Activated CD8-positive, alpha-beta memory T cell treated with anti-CD3 and anti-CD28 coated beads, Interleukin-2, amount 10 ng/mL, durations not matched to agents 7 days and 5 days (primary cell): ENCODE data around the gene NUDT4. TPM values are rescaled to one million over a fixed set of nuclear protein-coding genes. Genes with fewer than 3 reads are reported as not detected.
A peak's percentile ranks its signal among the peaks of the same experiment; 100 is the strongest.
"Not testable (repeated sequence)": the region's sequence is repeated elsewhere in the genome, so short reads cannot be mapped to it uniquely, and the experiment has no call there.

Experiments
- ATAC-seq: fragments of 150-1000 bp; cut with Tn5 transposase; one replicate; pipeline ENCODE4 v1.10.0; 2021; ENCODE audit warnings: moderate library complexity
- CTCF ChIA-PET: fragments of 350-600 bp; sonication (Branson Sonifier 250); formaldehyde crosslinking; loops from one replicate; lab custom pipeline; 2021; ENCODE audit warnings: antibody characterized with exemption; lab: Charles Lee
- DNase-seq: peaks from one replicate; pipeline ENCODE4 v3.0.0-alpha.2; 2020
- H3K27ac Mint-ChIP-seq: one replicate; pipeline ENCODE4 v1.8.0; 2021; ENCODE audit warnings: mild to moderate bottlenecking, mixed read lengths
- H3K27me3 Mint-ChIP-seq: one replicate; pipeline ENCODE4 v1.8.0; 2021; ENCODE audit warnings: mixed read lengths
- H3K36me3 Mint-ChIP-seq: one replicate; pipeline ENCODE4 v1.8.0; 2021; ENCODE audit warnings: mild to moderate bottlenecking, mixed read lengths
- H3K4me1 Mint-ChIP-seq: one replicate; pipeline ENCODE4 v1.8.0; 2021; ENCODE audit warnings: mixed read lengths
- H3K4me3 Mint-ChIP-seq: one replicate; pipeline ENCODE4 v1.8.0; 2021; ENCODE audit warnings: mild to moderate bottlenecking, moderate library complexity, mixed read lengths
- H3K9me3 Mint-ChIP-seq: one replicate; pipeline ENCODE4 v1.8.0; 2022; ENCODE audit warnings: low read depth, mixed read lengths
- total RNA-seq, 2 experiments: library from RNA; stranded (reverse); gene quantifications; one replicate each; pipeline ENCODE4 v1.2.3, GENCODE V29; 2021

NUDT4 gene
- total RNA-seq, 2 experiments from 2014 or later: 42.8 to 63.8 TPM

DNA sequence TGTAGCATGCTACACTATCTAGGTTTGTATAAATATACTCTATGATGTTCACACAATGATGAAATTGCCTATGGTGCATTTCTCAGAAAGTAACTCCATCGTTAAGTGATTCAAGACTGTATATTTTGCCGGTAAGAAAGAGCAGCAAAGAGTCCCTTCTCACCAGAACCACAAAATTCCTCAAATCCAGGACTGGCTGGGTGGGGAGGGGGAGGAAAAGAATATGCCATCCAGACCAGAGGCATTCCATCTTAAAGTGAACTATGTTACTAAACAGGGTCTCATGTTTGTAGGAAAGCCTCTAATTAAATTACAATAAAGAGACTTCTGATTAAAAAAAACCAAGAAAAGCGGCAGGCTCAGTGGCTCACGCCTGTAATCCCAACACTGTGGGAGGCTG, 52.6 kb downstream of the NUDT4 start:
- no peak for DNase-seq
- Mint-ChIP-seq H3K4me1 (peaks cover 59% of the 10 kb centered on the region), H3K36me3 (peaks cover 19% of the 10 kb centered on the region), H3K27ac (no peak overlapping the region), H3K27me3 (no peaks in the 10 kb centered on the region), H3K4me3 (no peak overlapping the region), H3K9me3 (no peaks in the 10 kb centered on the region)
- ATAC-seq: no peak
- CTCF ChIA-PET: interaction anchor here (1.0 to 9.7 kb wide), 3 partner anchors 11 to 12 kb away, joined by 3 to 52 read pairs (median 8); partner anchors contain the start of gene UBE2N

DNA sequence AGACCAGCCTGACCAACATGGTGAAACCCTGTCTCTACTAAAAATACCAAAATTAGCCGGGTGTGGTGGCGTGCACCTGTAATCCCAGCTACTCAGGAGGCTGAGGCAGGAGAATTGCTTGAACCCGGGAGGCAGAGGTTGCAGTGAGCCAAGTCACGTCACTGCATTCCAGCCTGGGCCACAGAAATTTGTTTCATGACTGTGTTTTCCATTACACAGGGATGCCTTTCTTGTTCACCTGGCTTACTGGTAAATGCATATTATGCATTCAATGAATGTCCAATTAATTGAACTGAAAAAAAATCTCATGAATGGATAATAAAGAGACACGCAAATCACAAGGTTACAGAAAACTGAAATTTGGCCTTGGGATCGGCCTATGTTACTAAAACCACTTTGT, 54.3 kb downstream of the NUDT4 start:
- DNase-seq, ATAC-seq, H3K4me3 Mint-ChIP-seq, H3K9me3 Mint-ChIP-seq, H3K27ac Mint-ChIP-seq, H3K27me3 Mint-ChIP-seq: not testable (repeated sequence)
- Mint-ChIP-seq H3K36me3 (peaks cover 19% of the 10 kb centered on the region), H3K4me1 (peaks cover 58% of the 10 kb centered on the region)
- CTCF ChIA-PET: interaction anchor here (9.7 kb wide), 1 partner anchor 12 kb away, joined by 52 read pairs; no protein-coding TSS in a partner anchor

DNA sequence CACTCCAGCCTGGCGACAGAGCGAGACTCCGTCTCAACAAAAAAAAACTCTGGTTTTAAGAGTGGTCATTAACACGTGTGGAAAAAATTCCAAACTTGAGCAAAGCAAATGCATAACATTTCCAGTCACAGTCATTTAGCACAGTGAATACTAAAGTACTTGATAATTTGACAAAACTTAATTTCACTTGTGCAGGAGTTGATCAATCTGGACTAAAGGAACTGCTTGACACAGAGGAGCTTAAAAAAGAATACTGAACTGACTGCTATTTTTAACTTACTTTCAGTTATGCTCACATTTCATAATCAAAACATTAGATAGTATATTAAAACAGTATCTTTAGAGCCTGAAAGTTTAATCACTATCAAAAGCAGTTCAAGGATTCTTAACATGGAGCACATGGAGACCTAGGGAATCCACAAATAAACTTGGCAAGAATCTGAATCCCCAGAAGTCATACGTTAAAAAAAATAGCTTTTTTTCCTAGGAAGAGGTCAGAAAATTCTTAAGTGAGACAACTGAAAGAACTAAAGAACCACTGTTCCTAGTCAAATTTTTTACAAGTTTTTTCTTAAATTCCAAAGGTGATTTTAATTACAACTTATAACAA, 56.6 kb downstream of the NUDT4 start:
- CTCF ChIA-PET: interaction anchor here (0.7 to 9.7 kb wide), 3 partner anchors 11 to 33 kb away, joined by 3 to 52 read pairs (median 5); partner anchors contain the start of gene MRPL42
- DNase-seq (no peak), ATAC-seq (no peak)
- H3K27me3 Mint-ChIP-seq: no peaks in the 10 kb centered on the region
- H3K36me3 Mint-ChIP-seq: peaks cover 13% of the 10 kb centered on the region
- H3K27ac Mint-ChIP-seq: no peak overlapping the region
- no peaks in the 10 kb centered on the region for H3K9me3 Mint-ChIP-seq
- peaks cover 68% of the 10 kb centered on the region for H3K4me1 Mint-ChIP-seq
- no peak overlapping the region for H3K4me3 Mint-ChIP-seq

DNA sequence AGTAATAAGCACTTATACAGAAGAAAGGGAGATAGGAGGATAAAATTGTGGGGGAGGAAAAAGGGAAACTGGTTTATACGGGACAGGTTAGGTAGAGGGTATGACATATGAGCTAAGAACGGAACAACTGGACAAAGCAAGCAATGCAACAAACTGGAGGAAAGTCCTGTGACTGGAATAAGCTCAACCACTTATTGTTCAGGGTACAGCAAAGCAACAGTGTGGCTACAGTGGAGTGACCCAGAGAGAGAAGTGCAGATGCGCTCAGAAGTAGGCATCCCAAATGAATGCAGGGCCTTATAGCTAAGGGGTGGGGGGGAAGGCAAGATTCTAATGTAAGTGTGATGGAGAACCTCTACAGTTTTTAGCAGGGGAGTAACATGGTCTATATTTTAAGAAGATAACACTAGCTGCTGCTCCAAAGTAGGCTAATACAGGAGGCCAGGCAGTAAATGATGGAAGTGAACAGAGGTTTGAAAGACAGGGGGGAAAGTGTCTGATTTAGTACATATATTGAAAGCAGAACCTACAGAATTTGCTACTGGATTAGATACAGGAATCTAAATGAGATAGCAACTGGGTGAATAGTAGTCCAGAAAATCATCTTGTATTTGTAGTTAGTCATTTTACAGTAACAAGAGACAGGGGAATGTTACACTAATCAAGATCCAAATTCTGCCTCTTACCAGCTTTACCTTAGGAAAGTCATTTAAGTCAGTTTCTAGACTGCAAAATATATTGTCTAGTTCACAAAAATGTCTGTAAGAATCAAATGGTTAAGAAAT, 60.7 kb downstream of the NUDT4 start:
- Mint-ChIP-seq H3K27me3 (no peaks in the 10 kb centered on the region), H3K36me3 (peaks cover 8% of the 10 kb centered on the region), H3K4me1 (peaks cover 67% of the 10 kb centered on the region), H3K9me3 (no peaks in the 10 kb centered on the region), H3K4me3 (peak overlapping the region; percentile 97), H3K27ac (peak overlapping the region; percentile 50)
- no peak for ATAC-seq
- CTCF ChIA-PET: interaction anchor here (0.8 to 9.7 kb wide), 7 partner anchors 9 to 131 kb away, joined by 3 to 52 read pairs (median 4); partner anchors contain the start of gene MRPL42
- DNase-seq: no peak

DNA sequence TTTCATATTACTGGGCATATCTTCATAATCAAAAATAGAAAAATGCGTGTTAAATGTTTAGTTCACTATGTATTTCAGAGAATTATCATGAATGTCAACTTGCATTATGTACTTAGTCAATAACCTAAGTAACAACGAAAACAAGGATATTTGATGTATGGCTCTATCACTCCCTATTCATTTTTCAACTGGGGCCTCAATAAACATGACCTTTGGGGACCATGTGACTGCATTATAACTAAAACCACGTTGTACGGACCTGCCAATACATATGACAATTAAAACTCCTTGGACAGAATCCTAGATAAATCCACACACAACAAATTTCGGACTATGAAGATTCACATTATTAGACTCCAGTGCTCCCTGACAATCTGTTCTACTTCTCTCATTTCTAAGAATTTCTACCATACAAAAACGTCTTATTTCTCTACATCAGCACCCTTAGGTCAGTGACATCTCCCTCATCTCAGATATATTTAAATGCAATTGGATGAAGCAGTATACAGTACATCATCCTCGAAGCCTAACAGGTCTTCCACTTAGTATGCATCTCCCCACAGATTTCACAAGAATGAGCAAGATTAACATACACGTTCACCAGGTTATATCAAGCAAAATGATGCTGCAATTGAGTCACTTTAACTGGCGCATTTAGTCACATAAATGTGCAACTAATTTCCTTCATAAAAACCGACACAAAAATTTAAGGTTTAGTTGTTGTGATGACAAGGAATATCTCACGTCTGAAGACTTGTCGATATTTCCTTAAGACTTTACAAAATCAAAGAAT, 62.5 kb downstream of the NUDT4 start:
- ATAC-seq: no peak
- no peaks in the 10 kb centered on the region for H3K9me3 Mint-ChIP-seq
- CTCF ChIA-PET: interaction anchor here (9.7 kb wide), 1 partner anchor 21 kb away, joined by 52 read pairs; no protein-coding TSS in a partner anchor
- peaks cover 5% of the 10 kb centered on the region for H3K36me3 Mint-ChIP-seq
- H3K4me1 Mint-ChIP-seq: peaks cover 59% of the 10 kb centered on the region
- peak overlapping the region; percentile 97 for H3K27ac Mint-ChIP-seq
- DNase-seq: no peak
- H3K4me3 Mint-ChIP-seq: peak overlapping the region; percentile 97
- no peaks in the 10 kb centered on the region for H3K27me3 Mint-ChIP-seq

DNA sequence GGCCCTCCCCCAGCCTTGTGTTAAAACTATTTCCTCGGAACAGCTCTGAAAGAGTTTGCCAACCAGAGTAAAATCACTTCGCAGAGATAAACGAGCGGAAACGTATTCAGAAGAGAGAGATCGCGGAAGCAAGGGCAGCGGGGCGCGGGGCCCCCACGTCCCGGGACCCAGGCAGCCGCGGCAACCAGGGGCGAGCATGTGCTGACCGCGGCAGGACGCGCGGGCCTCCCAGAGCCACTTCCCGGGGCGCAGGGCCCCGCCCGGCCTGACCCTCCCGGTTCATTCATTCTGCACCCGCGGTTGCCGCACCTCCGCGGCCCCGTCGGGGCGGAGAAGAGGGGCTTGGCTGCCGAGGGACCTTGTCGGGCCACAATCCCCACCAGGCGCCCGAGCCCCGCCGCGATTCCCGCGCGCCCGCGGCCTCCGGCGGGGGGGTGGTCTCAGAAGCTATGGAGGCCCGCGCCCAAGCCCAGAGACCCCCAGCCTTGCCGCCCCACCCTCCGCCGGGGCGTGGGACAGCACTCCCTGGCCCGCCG, 63.4 kb downstream of the NUDT4 start:
- H3K4me1 Mint-ChIP-seq: peaks cover 51% of the 10 kb centered on the region
- peak overlapping the region; percentile 97 for H3K4me3 Mint-ChIP-seq
- CTCF ChIA-PET: interaction anchor here (1.2 to 1.8 kb wide), 3 partner anchors 12 to 661 kb away, joined by 3 to 8 read pairs (median 5); no protein-coding TSS in a partner anchor
- H3K27ac Mint-ChIP-seq: peak overlapping the region; percentile 97
- H3K36me3 Mint-ChIP-seq: peaks cover 5% of the 10 kb centered on the region
- no peaks in the 10 kb centered on the region for H3K27me3 Mint-ChIP-seq
- ATAC-seq: peak; percentile 14
- DNase-seq: peak; percentile 66
- no peaks in the 10 kb centered on the region for H3K9me3 Mint-ChIP-seq

DNA sequence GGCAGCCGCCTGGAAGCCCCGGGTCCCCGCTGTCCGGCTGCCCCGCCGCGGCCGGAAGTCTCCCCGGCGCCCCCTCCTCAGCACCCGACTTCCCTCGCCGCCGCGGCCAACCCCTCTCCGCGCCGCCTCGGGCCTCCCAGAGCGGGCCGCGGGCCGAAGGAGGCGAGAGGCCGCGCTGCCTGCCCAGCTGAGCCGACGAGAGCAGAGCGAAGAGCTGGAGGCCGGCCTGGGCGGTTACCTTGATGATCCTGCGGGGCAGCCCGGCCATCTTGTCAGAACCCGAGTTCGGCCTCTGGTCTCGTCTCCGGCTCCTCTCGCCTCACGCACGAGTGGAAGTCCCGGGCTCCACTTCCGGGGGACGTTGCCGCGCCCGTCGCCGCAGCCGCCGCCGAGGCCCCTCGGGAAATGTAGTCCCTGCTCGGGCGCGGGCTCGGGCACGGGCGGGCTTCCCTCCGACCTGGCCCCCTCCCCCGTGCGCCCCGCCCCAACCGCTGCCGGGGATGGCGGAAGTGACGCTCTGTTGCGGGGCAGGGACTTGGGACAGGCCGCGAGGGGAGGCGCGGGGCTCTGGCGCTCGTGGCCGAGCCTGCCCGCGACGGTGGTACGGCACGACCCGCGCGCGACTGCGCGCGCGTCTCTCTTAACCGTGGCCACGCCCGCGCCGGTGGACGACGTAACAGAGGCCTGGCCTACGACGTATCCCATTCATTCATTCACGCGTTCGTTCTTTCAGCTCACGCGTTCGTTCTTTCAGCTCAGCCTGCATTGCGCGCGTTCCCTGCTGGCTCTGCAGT, 64.1 kb downstream of the NUDT4 start, which contains the start of gene UBE2N:
Gene UBE2N, minus strand, starts transcription at position 331 of the 794 bp plus-strand sequence. Its CDS starts 63 bp downstream, at position 268.
- peaks cover 5% of the 10 kb centered on the region for H3K36me3 Mint-ChIP-seq
- no peaks in the 10 kb centered on the region for H3K9me3 Mint-ChIP-seq
- ATAC-seq (peak; percentile 83), DNase-seq (peak; percentile 97)
- CTCF ChIA-PET: interaction anchor here (0.6 to 1.8 kb wide), 7 partner anchors 12 to 660 kb away, joined by 3 to 8 read pairs (median 3); partner anchors contain the start of gene MRPL42
- H3K4me1 Mint-ChIP-seq: peaks cover 44% of the 10 kb centered on the region
- peak within 1 kb of the TSS; percentile 99 for H3K27ac Mint-ChIP-seq
- peak within 1 kb of the TSS; percentile 97 for H3K4me3 Mint-ChIP-seq
- no peaks in the 10 kb centered on the region for H3K27me3 Mint-ChIP-seq

DNA sequence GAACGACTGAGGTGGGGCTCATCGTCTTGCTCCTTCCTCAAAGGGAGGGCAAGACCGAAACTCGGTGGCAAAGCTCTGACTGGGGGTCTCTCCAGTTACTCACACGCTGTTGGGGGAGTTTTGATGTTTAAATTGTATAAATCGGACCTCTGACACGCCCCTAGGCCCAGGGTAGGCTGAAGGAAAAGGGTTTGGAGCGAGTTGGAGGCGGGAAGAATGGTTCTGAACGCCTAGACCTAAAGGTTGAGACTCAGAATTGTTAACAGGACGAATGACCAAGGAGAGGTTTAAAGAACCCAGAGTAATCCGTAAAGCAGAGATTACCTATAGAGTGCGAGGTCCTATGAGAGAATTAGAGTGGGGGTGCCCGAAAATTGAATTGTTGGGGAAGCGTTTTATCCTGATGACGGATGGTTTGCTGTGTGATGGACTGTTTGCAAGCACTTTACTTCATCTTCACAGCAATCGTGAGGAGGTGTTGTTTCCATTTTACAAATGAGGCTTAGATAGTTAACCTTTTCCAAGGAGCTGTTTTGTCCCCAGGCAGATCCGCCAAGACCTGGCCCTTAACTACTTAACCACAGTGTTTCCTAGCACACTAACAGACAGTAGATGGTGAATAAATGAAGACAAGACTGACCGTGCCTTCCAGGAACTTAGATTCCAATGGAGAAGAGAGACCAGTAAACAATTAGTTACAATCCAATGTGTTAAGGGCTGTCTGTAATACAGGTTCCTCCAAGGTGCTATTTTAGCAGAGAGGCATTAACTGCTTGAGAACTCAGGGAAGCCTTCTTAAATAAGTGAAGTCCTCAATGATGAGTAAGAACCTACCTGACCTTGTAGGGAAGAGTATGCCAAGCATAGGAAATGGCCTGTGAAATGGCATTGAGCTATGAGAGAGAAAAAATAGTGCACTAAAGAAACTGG, 65.0 kb downstream of the NUDT4 start:
- CTCF ChIA-PET: interaction anchor here (0.6 to 1.8 kb wide), 7 partner anchors 13 to 660 kb away, joined by 3 to 8 read pairs (median 3); partner anchors contain the start of gene MRPL42
- H3K9me3 Mint-ChIP-seq: no peaks in the 10 kb centered on the region
- H3K4me3 Mint-ChIP-seq: peak overlapping the region; percentile 97
- peak overlapping the region; percentile 99 for H3K27ac Mint-ChIP-seq
- H3K4me1 Mint-ChIP-seq: peaks cover 37% of the 10 kb centered on the region
- ATAC-seq (no peak), DNase-seq (no peak)
- no peaks in the 10 kb centered on the region for H3K27me3 Mint-ChIP-seq
- H3K36me3 Mint-ChIP-seq: peaks cover 5% of the 10 kb centered on the region

DNA sequence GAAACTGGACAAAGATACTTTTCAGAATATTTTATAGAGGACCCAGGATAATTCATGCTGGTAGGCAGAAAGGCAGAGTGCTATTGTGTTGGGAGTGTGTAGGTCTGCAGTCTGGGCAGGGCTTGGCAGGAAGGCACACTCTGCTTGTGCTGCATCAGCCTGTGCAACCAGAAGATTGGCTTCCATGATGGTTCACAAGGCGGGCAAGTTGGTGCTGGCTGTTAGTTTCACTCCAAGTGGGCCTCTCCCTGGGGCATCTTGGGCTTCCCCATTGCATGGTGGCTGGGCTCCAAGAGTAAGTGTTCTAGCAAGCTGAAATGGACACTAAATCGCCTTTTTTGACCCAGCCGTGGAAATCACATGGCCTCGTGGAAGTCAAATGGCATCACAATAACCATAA, 65.9 kb downstream of the NUDT4 start:
- Mint-ChIP-seq H3K4me1 (peaks cover 32% of the 10 kb centered on the region), H3K27me3 (no peaks in the 10 kb centered on the region), H3K27ac (no peak overlapping the region), H3K9me3 (no peaks in the 10 kb centered on the region), H3K4me3 (no peak overlapping the region), H3K36me3 (peaks cover 5% of the 10 kb centered on the region)
- ATAC-seq: no peak
- no peak for DNase-seq
- CTCF ChIA-PET: interaction anchor here (1.1 kb wide), 1 partner anchor 24 kb away, joined by 5 read pairs; the partner anchor contains the start of gene MRPL42

DNA sequence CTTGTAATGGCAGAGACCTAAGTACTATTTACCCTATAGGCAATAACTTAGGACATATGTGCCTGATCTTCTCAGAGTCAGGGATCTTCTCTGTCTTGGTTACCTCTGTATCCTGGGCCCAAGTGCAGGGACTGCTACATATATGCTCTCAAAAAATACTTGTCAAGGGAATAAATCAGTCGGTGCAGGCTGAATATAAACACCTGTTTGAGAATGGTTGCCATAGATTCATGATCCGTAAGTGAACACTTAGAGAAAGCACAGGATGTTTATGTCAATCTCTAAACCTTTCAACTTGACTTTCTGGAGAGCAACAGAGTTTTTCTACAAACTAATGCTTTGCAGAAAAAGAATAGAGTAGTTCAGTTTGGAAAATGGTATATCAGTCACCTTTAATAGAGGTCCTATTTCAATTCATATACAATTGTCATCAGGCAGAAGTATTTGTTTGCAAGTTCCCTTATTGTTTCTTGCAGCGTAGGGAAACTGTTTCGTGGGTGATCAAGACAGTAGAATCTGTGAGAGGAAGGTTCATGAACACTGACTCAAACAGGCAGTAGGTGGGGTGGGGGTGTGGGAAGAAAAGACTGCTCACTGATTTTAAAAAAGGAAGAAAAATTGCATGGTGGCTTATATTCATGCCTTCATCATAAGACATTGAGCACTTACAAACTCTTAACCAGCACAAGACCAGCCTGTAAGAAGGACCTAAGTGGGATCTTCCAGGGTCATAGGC, 70.0 kb downstream of the NUDT4 start:
- Mint-ChIP-seq H3K27me3 (peaks cover 10% of the 10 kb centered on the region), H3K4me1 (peaks cover 14% of the 10 kb centered on the region), H3K27ac (no peak overlapping the region), H3K4me3 (no peak overlapping the region), H3K36me3 (no peaks in the 10 kb centered on the region), H3K9me3 (no peaks in the 10 kb centered on the region)
- CTCF ChIA-PET: no interaction called here
- DNase-seq (no peak), ATAC-seq (no peak)
